Loucy (cell line): Measurements from ENCODE around the gene STRN3.

Source experiments
- H2AFZ ChIP-seq: fragments of 200-600 bp; sonication (generic); 2 replicates; pipeline ENCODE4 v1.6.0; 2016; ENCODE audit warnings: antibody characterized with exemption, mild to moderate bottlenecking, low read length, moderate library complexity
- H3F3A ChIP-seq: fragments of 200-600 bp; 2 replicates; pipeline ENCODE4 v1.6.0; 2016; ENCODE audit warnings: antibody characterized with exemption, low read depth, mild to moderate bottlenecking
- H3K27me3 ChIP-seq: fragments of 200-600 bp; sonication (generic); 2 replicates; pipeline ENCODE4 v1.6.1; 2014; ENCODE audit warnings: low read length, mild to moderate bottlenecking; ENCODE audit not compliant: insufficient read depth, poor library complexity, severe bottlenecking
- H3K36me3 ChIP-seq: fragments of 200-600 bp; sonication (generic); 2 replicates; pipeline ENCODE4 v1.6.1; 2016; ENCODE audit warnings: low read length; ENCODE audit not compliant: insufficient read depth
- H3K4me1 ChIP-seq: fragments of 200-600 bp; sonication (generic); 2 replicates; pipeline ENCODE4 v1.5.1; 2014; ENCODE audit warnings: low read length, mild to moderate bottlenecking; ENCODE audit not compliant: insufficient read depth, poor library complexity, severe bottlenecking
- H3K4me2 ChIP-seq: fragments of 200-600 bp; sonication (generic); 2 replicates; pipeline ENCODE4 v1.6.0; 2014; ENCODE audit warnings: antibody characterized with exemption, low read length, low read depth, mild to moderate bottlenecking; ENCODE audit not compliant: poor library complexity, severe bottlenecking
- H3K4me3 ChIP-seq: fragments of 200-600 bp; sonication (generic); 2 replicates; pipeline ENCODE4 v1.5.1; 2014; ENCODE audit warnings: low read length, mild to moderate bottlenecking, mixed read lengths; ENCODE audit not compliant: poor library complexity, severe bottlenecking
- H3K79me2 ChIP-seq: fragments of 200-600 bp; sonication (generic); 2 replicates; pipeline ENCODE4 v1.6.1; 2014; ENCODE audit warnings: low read length; ENCODE audit not compliant: insufficient read depth
- H3K9ac ChIP-seq: fragments of 200-600 bp; sonication (generic); 2 replicates; pipeline ENCODE4 v1.6.0; 2014; ENCODE audit warnings: mild to moderate bottlenecking, low read depth, low read length, moderate library complexity; ENCODE audit not compliant: poor library complexity, severe bottlenecking
- H3K9me2 ChIP-seq: fragments of 200-600 bp; sonication (generic); replicated peaks from 2 replicates; pipeline ENCODE4 v1.6.1; 2016; ENCODE audit warnings: low read depth, low read length, mixed read lengths
- H3K9me3 ChIP-seq: fragments of 200-600 bp; sonication (generic); 2 replicates; pipeline ENCODE4 v1.6.1; 2014; ENCODE audit warnings: mild to moderate bottlenecking, antibody characterized with exemption, low read length, low read depth; ENCODE audit not compliant: insufficient read depth
- H4K20me1 ChIP-seq: fragments of 200-600 bp; sonication (generic); 2 replicates; pipeline ENCODE4 v1.6.0; 2014; ENCODE audit warnings: antibody characterized with exemption, low read length, mild to moderate bottlenecking; ENCODE audit not compliant: insufficient read depth, poor library complexity, severe bottlenecking
- EZH2phosphoT487 ChIP-seq: fragments of 200-600 bp; IDR thresholded peaks from 2 replicates; pipeline ENCODE4 v1.6.1; 2018; ENCODE audit warnings: antibody characterized with exemption, mild to moderate bottlenecking, moderate library complexity, borderline replicate concordance
- TF ChIP-seq, protein P1 (sequence below): fragments of 200-600 bp; sonication (generic); conservative IDR thresholded peaks from 2 replicates; pipeline ENCODE4 v1.5.1; 2014; ENCODE audit warnings: mild to moderate bottlenecking, antibody characterized with exemption, low read length

Gene STRN3

DNA sequence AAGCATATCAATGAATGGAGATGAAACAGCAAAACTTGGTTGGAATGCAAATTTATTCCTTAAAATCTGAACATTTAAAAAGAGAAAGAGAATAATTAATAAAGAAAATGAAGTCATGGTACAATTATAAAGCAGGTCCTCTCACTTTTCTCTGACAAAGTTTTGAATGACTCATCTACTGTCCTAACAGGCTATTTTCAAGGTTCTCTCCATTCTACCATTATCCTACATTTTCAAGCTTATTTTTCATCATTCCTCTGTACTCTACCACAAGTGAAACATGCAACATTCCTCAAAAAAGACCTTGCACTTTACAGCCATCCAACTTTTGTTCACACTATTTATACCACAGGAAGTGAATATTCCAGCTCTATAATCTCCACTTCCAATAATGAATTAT lies 37.7 kb downstream of the STRN3 start:
- Histone ChIP-seq H3K27me3 (no peaks in the 10 kb centered on the region), H4K20me1 (peaks cover 60% of the 10 kb centered on the region), H3F3A (no peaks in the 10 kb centered on the region), H3K4me1 (peaks cover 11% of the 10 kb centered on the region), H3K36me3 (no peaks in the 10 kb centered on the region), H3K9ac (no peak overlapping the region), H3K4me3 (no peak overlapping the region), H3K9me3 (no peaks in the 10 kb centered on the region), H3K4me2 (no peak overlapping the region), H3K9me2 (no peaks in the 10 kb centered on the region), H2AFZ (no peak overlapping the region), H3K79me2 (peaks cover 95% of the 10 kb centered on the region)
- no peak for TF ChIP-seq EZH2phosphoT487
- TF ChIP-seq, protein P1, sequence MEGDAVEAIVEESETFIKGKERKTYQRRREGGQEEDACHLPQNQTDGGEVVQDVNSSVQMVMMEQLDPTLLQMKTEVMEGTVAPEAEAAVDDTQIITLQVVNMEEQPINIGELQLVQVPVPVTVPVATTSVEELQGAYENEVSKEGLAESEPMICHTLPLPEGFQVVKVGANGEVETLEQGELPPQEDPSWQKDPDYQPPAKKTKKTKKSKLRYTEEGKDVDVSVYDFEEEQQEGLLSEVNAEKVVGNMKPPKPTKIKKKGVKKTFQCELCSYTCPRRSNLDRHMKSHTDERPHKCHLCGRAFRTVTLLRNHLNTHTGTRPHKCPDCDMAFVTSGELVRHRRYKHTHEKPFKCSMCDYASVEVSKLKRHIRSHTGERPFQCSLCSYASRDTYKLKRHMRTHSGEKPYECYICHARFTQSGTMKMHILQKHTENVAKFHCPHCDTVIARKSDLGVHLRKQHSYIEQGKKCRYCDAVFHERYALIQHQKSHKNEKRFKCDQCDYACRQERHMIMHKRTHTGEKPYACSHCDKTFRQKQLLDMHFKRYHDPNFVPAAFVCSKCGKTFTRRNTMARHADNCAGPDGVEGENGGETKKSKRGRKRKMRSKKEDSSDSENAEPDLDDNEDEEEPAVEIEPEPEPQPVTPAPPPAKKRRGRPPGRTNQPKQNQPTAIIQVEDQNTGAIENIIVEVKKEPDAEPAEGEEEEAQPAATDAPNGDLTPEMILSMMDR = no peak

- no peak overlapping the region for H3K4me3 ChIP-seq
- H3K4me2 ChIP-seq = no peak overlapping the region
- no peaks in the 10 kb centered on the region for H3K4me1 ChIP-seq
- H4K20me1 ChIP-seq = peaks cover 55% of the 10 kb centered on the region
- TF ChIP-seq, protein P1 = no peak
- no peak for TF ChIP-seq EZH2phosphoT487
- H3K79me2 ChIP-seq = peaks cover 96% of the 10 kb centered on the region
- H2AFZ ChIP-seq = no peak overlapping the region
- H3K9me3 ChIP-seq = no peaks in the 10 kb centered on the region
- H3K9ac ChIP-seq = no peak overlapping the region
- no peaks in the 10 kb centered on the region for H3F3A ChIP-seq
- no peaks in the 10 kb centered on the region for H3K27me3 ChIP-seq
- H3K9me2 ChIP-seq = no peaks in the 10 kb centered on the region
- no peaks in the 10 kb centered on the region for H3K36me3 ChIP-seq
Observed at GRCh38 chr14:30985796-30986195, 40.4 kb downstream of the STRN3 start.

GRCh38 chr14:30983858-30984257 lies 42.3 kb downstream of the STRN3 start:
- Histone ChIP-seq H3F3A (no peaks in the 10 kb centered on the region), H3K36me3 (no peaks in the 10 kb centered on the region), H3K9me2 (no peaks in the 10 kb centered on the region), H2AFZ (no peak overlapping the region), H4K20me1 (peaks cover 57% of the 10 kb centered on the region), H3K4me3 (no peak overlapping the region), H3K9ac (no peak overlapping the region), H3K79me2 (peaks cover 95% of the 10 kb centered on the region), H3K9me3 (no peaks in the 10 kb centered on the region), H3K27me3 (no peaks in the 10 kb centered on the region), H3K4me2 (no peak overlapping the region), H3K4me1 (no peaks in the 10 kb centered on the region)
- TF ChIP-seq EZH2phosphoT487 = no peak
- TF ChIP-seq, protein P1 = no peak
